ENCODE data around the gene FEM1A.

- TF ChIP-seq CTCF (IDR thresholded peaks at IDR 0.05) (no peak), SIN3A (IDR thresholded peaks at IDR 0.05; ENCODE audit: borderline replicate concordance, low read depth, low read length) (no peak), EP300 (IDR thresholded peaks at IDR 0.05; ENCODE audit: borderline replicate concordance in 1 of 2, low read depth in 1 of 2, low read length in 1 of 2) (no peak), MXI1 (IDR thresholded peaks at IDR 0.05; ENCODE audit: low read depth, low read length) (no peak), USF2 (IDR thresholded peaks at IDR 0.05; ENCODE audit: borderline replicate concordance, low read depth, low read length) (no peak), YY1 (IDR thresholded peaks at IDR 0.05; ENCODE audit: low read depth) (no peak), CHD2 (IDR thresholded peaks at IDR 0.05; ENCODE audit: low read length, partially characterized antibody) (no peak)
These were observed 31.3 kb upstream of the FEM1A start for GRCh38 chr19:4760285-4760650.

All from SK-N-SH (cell line).